ENCODE results near the gene BFAR.
"Not testable (repeated sequence)": the region's sequence is repeated elsewhere in the genome, so short reads cannot be mapped to it uniquely, and the experiment has no call there.

The BFAR gene

GRCh38 chr16:14629919-14630619, 2.7 kb upstream of the BFAR start, which contains the start of gene PARN:
Gene PARN, minus strand, starts transcription at chr16:14630260. Its CDS starts 135 bp downstream, at chr16:14630125.
- Histone ChIP-seq H3K4me3 (ENCODE audit: low read depth in 1 of 2, low read length in 1 of 2) (peak within 1 kb of the TSS; percentile 70 to 79), H3K9me3 (no peaks in the 10 kb centered on the region), H3K4me1 (ENCODE audit: control insufficient read depth in 1 of 2, insufficient read depth in 1 of 2, low read depth in 1 of 2, low read length in 1 of 2) (peaks cover 42% of the 10 kb centered on the region in 2 experiments), H3K27me3 (no peaks in the 10 kb centered on the region), H3K36me3 (peaks cover 14% of the 10 kb centered on the region), H3K27ac (peak within 1 kb of the TSS; percentile 90)
- TF ChIP-seq CTCF (IDR thresholded peaks at IDR 0.05), result peak; percentile 48

GRCh38 chr16:14630620-14631330, 2.0 kb upstream of the BFAR start:
- H3K27ac ChIP-seq, result peak overlapping the region; percentile 90
- peaks cover 42% of the 10 kb centered on the region in 2 experiments for H3K4me1 ChIP-seq (ENCODE audit: control insufficient read depth in 1 of 2, insufficient read depth in 1 of 2, low read depth in 1 of 2, low read length in 1 of 2)
- not testable (repeated sequence) for H3K9me3 ChIP-seq, H3K27me3 ChIP-seq, H3K36me3 ChIP-seq
- peak overlapping the region; percentile 70 to 79 for H3K4me3 ChIP-seq (ENCODE audit: low read depth in 1 of 2, low read length in 1 of 2)

GRCh38 chr16:14634389-14634725, 1.6 kb downstream of the BFAR start:
- Histone ChIP-seq H3K27me3 (no peaks in the 10 kb centered on the region), H3K9me3 (no peaks in the 10 kb centered on the region), H3K36me3 (no peaks in the 10 kb centered on the region), H3K4me3 (ENCODE audit: low read depth in 1 of 2, low read length in 1 of 2) (peak overlapping the region; percentile 91 to 96), H3K27ac (peak overlapping the region; percentile 92), H3K4me1 (ENCODE audit: control insufficient read depth in 1 of 2, insufficient read depth in 1 of 2, low read depth in 1 of 2, low read length in 1 of 2) (peaks cover 33 to 34% of the 10 kb centered on the region in 2 experiments)
- no peak for TF ChIP-seq CTCF (IDR thresholded peaks at IDR 0.05)

- Histone ChIP-seq H3K4me1 (ENCODE audit: control insufficient read depth in 1 of 2, insufficient read depth in 1 of 2, low read depth in 1 of 2, low read length in 1 of 2) (peaks cover 24 to 27% of the 10 kb centered on the region in 2 experiments), H3K4me3 (ENCODE audit: low read depth in 1 of 2, low read length in 1 of 2) (no peak overlapping the region), H3K36me3 (no peaks in the 10 kb centered on the region), H3K27me3 (no peaks in the 10 kb centered on the region), H3K27ac (no peak overlapping the region), H3K9me3 (no peaks in the 10 kb centered on the region)
- TF ChIP-seq CTCF (IDR thresholded peaks at IDR 0.05), result no peak
These were observed 2.8 kb downstream of the BFAR start for GRCh38 chr16:14635395-14636165.

GRCh38 chr16:14636179-14636950, 3.6 kb downstream of the BFAR start:
- H3K36me3 ChIP-seq; H3K9me3 ChIP-seq; H3K27me3 ChIP-seq; H3K27ac ChIP-seq; H3K4me3 ChIP-seq (ENCODE audit: low read depth in 1 of 2, low read length in 1 of 2): not testable (repeated sequence)
- peaks cover 22 to 27% of the 10 kb centered on the region in 2 experiments for H3K4me1 ChIP-seq (ENCODE audit: control insufficient read depth in 1 of 2, insufficient read depth in 1 of 2, low read depth in 1 of 2, low read length in 1 of 2)

GRCh38 chr16:14636951-14637240, 4.1 kb downstream of the BFAR start:
- H3K4me3 ChIP-seq (ENCODE audit: low read depth in 1 of 2, low read length in 1 of 2); H3K9me3 ChIP-seq; H3K27ac ChIP-seq; H3K36me3 ChIP-seq; H3K27me3 ChIP-seq: not testable (repeated sequence)
- H3K4me1 ChIP-seq (ENCODE audit: control insufficient read depth in 1 of 2, insufficient read depth in 1 of 2, low read depth in 1 of 2, low read length in 1 of 2), result peaks cover 17 to 23% of the 10 kb centered on the region in 2 experiments
